Measurements from ENCODE around the gene DLGAP1. TPM values are rescaled to one million over a fixed set of nuclear protein-coding genes. Genes with fewer than 3 reads are reported as not detected.

DLGAP1 gene
- total and polyA plus RNA-seq, 2 donors (not counting 1 experiment from before 2014, with no cell fraction given) = 0.07 to 0.61 TPM

DNA sequence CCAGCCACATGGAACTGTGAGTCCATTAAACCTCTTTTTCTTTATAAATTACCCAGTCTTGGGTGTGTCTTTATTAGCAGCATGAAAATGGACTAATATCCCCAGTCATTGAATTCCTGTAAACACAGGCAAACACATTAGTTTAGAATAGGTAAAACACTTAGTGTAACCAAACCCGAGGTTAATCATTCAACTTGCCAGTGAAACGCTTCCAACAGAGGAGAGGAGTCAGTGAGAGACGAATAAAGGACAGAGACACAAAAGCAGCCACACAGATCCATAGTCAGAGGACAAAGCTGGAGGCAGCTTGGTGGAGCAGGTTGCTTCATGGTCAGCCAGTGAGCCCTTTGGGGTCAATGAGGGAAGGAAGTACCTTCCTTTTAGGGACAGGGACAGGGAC is 657.1 kb downstream of the DLGAP1 start:
- no peak for ATAC-seq (ENCODE audit: low read depth)
- Histone ChIP-seq H3K27ac (ENCODE audit: low read length in 2 of 2) (no peak overlapping the region), H2AFZ (ENCODE audit: insufficient read depth, low read depth, low read length, poor library complexity, severe bottlenecking) (no peak overlapping the region), H3K4me1 (ENCODE audit: control insufficient read depth in 2 of 2, insufficient read depth in 2 of 2, low read length in 2 of 2) (no peaks in the 10 kb centered on the region), H3K27me3 (replicated peaks in 1 of 4; ENCODE audit: control extremely low read depth in 1 of 4, control insufficient read depth in 3 of 4, insufficient read depth in 4 of 4, low read length in 3 of 4) (no peaks in the 10 kb centered on the region), H3K36me3 (replicated peaks in 1 of 2; ENCODE audit: control extremely low read depth in 1 of 2, control insufficient read depth in 1 of 2, extremely low read depth in 1 of 2, insufficient read depth in 2 of 2, low read length in 1 of 2) (no peaks in the 10 kb centered on the region), H3K4me3 (ENCODE audit: control extremely low read depth in 1 of 5, extremely low read depth in 1 of 5, insufficient read depth in 1 of 5, low read depth in 2 of 5, low read length in 4 of 5) (no peak overlapping the region), H3K9ac (ENCODE audit: low read length) (no peak overlapping the region), H4K20me1 (ENCODE audit: control insufficient read depth, insufficient read depth, low read length, poor library complexity, severe bottlenecking) (no peaks in the 10 kb centered on the region), H3K9me3 (ENCODE audit: control extremely low read depth in 1 of 3, control insufficient read depth in 2 of 3, insufficient read depth in 1 of 3, low read length in 2 of 3) (no peaks in the 10 kb centered on the region), H3K4me2 (replicated peaks; ENCODE audit: low read depth, low read length, poor library complexity, severe bottlenecking) (no peak overlapping the region), H3K79me2 (ENCODE audit: control insufficient read depth, insufficient read depth, low read length) (no peaks in the 10 kb centered on the region)
- POLR2A ChIA-PET = no interaction called here
- DNase-seq = no peak
- H3K27me3 Mint-ChIP-seq = peaks cover 12% of the 10 kb centered on the region
- H3K27ac Mint-ChIP-seq = no peak overlapping the region
- H3K4me1 Mint-ChIP-seq = no peaks in the 10 kb centered on the region
- no peaks in the 10 kb centered on the region for H3K9me3 Mint-ChIP-seq (ENCODE audit: insufficient read depth)
- no peak for TF ChIP-seq EZH2 (IDR thresholded peaks at IDR 0.05; ENCODE audit: borderline replicate concordance, insufficient read depth, low read depth, low read length, poor library complexity, severe bottlenecking)
- TF ChIP-seq, protein P1, sequence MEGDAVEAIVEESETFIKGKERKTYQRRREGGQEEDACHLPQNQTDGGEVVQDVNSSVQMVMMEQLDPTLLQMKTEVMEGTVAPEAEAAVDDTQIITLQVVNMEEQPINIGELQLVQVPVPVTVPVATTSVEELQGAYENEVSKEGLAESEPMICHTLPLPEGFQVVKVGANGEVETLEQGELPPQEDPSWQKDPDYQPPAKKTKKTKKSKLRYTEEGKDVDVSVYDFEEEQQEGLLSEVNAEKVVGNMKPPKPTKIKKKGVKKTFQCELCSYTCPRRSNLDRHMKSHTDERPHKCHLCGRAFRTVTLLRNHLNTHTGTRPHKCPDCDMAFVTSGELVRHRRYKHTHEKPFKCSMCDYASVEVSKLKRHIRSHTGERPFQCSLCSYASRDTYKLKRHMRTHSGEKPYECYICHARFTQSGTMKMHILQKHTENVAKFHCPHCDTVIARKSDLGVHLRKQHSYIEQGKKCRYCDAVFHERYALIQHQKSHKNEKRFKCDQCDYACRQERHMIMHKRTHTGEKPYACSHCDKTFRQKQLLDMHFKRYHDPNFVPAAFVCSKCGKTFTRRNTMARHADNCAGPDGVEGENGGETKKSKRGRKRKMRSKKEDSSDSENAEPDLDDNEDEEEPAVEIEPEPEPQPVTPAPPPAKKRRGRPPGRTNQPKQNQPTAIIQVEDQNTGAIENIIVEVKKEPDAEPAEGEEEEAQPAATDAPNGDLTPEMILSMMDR (IDR thresholded peaks at IDR 0.05) = no peak
- intact Hi-C loops (cut with micrococcal nuclease) = no loop called here
- CTCF ChIA-PET = no interaction called here
- H3K4me3 Mint-ChIP-seq = no peak overlapping the region
- WGBS (ENCODE audit: insufficient coverage) = 97% methylated on average over 3 of the region's 3 CpGs

DNA sequence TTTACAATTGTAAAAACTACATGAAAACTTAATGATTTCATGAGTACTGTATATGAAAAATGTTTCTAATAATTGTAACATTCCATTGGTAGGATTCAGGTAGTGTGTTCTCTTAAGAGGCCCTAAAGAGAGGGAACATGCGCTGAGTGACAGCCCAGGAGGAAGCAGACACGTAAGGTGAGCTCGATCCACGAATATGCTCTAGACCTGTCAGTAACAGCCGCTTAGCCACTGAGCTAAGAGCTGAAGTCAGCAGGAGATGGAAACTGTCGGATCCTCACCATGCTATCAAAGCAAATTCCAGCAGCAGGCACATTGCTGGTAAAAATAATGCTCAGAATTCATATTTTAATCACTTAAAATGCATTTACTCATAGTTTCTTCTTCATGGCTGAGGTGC is 658.7 kb downstream of the DLGAP1 start:
- H3K27me3 ChIP-seq (replicated peaks in 1 of 4; ENCODE audit: control extremely low read depth in 1 of 4, control insufficient read depth in 3 of 4, insufficient read depth in 4 of 4, low read length in 3 of 4) = no peaks in the 10 kb centered on the region
- no peaks in the 10 kb centered on the region for H3K4me1 Mint-ChIP-seq
- H3K4me2 ChIP-seq (replicated peaks; ENCODE audit: low read depth, low read length, poor library complexity, severe bottlenecking) = no peak overlapping the region
- H3K4me1 ChIP-seq (ENCODE audit: control insufficient read depth in 2 of 2, insufficient read depth in 2 of 2, low read length in 2 of 2) = no peaks in the 10 kb centered on the region
- H3K9ac ChIP-seq (ENCODE audit: low read length) = no peak overlapping the region
- peaks cover 12% of the 10 kb centered on the region for H3K27me3 Mint-ChIP-seq
- no peaks in the 10 kb centered on the region for H3K36me3 ChIP-seq (replicated peaks in 1 of 2; ENCODE audit: control extremely low read depth in 1 of 2, control insufficient read depth in 1 of 2, extremely low read depth in 1 of 2, insufficient read depth in 2 of 2, low read length in 1 of 2)
- no peak overlapping the region for H3K27ac Mint-ChIP-seq
- 97% methylated on average over 5 of the region's 6 CpGs for WGBS (ENCODE audit: insufficient coverage)
- no peak overlapping the region for H3K27ac ChIP-seq (ENCODE audit: low read length in 2 of 2)
- ChIA-PET POLR2A (no interaction called here), CTCF (interaction anchor here (1.2 kb wide), 1 partner anchor 25 kb away, joined by 3 read pairs; no protein-coding TSS in a partner anchor)
- ATAC-seq (ENCODE audit: low read depth) (no peak), DNase-seq (no peak)
- H3K4me3 Mint-ChIP-seq = no peak overlapping the region
- no peaks in the 10 kb centered on the region for H3K79me2 ChIP-seq (ENCODE audit: control insufficient read depth, insufficient read depth, low read length)
- no peak overlapping the region for H3K4me3 ChIP-seq (ENCODE audit: control extremely low read depth in 1 of 5, extremely low read depth in 1 of 5, insufficient read depth in 1 of 5, low read depth in 2 of 5, low read length in 4 of 5)
- H4K20me1 ChIP-seq (ENCODE audit: control insufficient read depth, insufficient read depth, low read length, poor library complexity, severe bottlenecking) = no peaks in the 10 kb centered on the region
- no peak for TF ChIP-seq EZH2 (IDR thresholded peaks at IDR 0.05; ENCODE audit: borderline replicate concordance, insufficient read depth, low read depth, low read length, poor library complexity, severe bottlenecking)
- TF ChIP-seq, protein P1 (IDR thresholded peaks at IDR 0.05) = no peak
- no peak overlapping the region for H2AFZ ChIP-seq (ENCODE audit: insufficient read depth, low read depth, low read length, poor library complexity, severe bottlenecking)
- intact Hi-C loops (cut with micrococcal nuclease) = no loop called here
- H3K9me3 ChIP-seq (ENCODE audit: control extremely low read depth in 1 of 3, control insufficient read depth in 2 of 3, insufficient read depth in 1 of 3, low read length in 2 of 3) = no peaks in the 10 kb centered on the region
- H3K9me3 Mint-ChIP-seq (ENCODE audit: insufficient read depth) = no peaks in the 10 kb centered on the region
